Fibroblast of skin of left quadriceps (primary cell): Measurements from ENCODE around the gene NRG3.
"Not testable (repeated sequence)": the region's sequence is repeated elsewhere in the genome, so short reads cannot be mapped to it uniquely, and the experiment has no call there.

ENCODE experiments used
- DNase-seq, 2 experiments: peaks; one replicate each; pipeline ENCODE4 v3.0.0-alpha.2; 2013; ENCODE audit warnings: low read depth in 2 of 2

Gene NRG3

DNA sequence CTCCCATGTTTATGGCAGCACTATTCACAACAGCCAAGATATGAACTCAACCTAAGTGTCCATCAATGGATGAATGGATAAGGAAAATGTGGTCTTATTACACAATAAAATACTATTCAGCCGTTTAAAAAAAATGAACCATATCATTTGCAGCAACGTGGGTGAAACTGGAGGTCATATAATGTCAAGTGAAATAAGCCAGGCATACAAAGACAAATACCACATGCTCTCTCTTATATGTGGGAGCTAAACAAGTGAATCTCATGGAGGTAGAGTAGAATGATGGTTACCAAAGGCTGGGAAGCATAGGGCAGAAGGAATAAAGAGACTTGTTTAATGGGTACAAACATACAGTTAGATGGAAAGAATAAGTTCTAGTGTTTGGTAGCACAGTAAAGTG, 699.1 kb downstream of the NRG3 start:
- no peak for DNase-seq

DNA sequence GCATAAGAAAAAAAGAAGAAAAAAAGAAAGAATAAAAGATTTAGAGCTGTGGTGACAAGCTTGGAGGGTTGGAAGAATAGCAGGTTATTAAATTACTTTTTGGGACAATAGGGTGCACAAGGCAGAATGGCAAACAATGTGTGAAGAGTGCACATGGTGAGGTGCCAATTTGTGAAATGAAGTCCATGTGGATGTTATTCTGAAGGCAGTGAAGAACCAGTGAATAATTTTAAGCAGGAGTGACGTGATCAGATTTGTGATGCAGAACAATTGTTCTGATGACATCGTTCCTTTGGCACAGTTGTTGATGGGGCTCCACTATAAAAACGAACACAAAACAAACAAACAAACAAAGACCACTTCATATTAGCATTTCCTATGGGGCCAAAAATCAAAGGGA, 700.3 kb downstream of the NRG3 start:
- DNase-seq: no peak

DNA sequence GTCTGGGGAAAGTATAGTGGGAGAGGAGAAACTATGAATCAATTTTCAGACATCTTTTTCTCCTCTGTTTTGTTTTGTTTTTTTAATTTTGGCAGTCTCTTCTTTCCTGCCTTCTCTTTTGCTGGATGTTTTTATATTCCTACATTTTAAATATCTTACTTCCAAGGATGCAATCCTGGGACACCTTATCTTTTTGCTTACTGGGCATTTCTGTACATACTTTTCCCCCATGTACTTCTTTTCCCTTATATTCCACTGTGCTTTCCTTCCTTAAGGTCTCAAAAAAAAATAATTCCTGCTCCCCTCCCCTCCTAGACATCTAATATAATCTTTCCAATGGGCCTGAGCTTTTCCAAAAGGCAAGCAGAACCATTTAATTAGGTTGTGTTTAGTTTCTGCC, 701.1 kb downstream of the NRG3 start:
- DNase-seq: no peak

DNA sequence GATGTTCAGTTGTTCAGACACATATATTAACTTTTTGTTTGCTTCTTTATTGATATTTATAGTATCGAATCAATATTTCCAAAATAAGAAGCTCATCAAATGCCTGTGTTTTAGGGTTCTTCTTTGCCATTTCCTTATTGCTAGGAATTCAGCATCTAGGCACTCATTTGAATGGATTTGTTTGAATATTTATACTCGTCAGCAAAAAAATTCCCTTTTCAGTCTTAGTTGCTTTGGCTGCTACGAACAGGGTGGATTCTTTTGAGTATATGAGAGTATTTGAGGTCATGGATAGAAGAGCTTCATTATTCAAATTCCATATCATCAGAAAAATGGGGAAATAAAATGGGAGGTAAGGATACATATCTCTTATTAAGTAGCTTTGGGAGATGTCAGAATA, 706.9 kb downstream of the NRG3 start:
- no peak for DNase-seq

DNA sequence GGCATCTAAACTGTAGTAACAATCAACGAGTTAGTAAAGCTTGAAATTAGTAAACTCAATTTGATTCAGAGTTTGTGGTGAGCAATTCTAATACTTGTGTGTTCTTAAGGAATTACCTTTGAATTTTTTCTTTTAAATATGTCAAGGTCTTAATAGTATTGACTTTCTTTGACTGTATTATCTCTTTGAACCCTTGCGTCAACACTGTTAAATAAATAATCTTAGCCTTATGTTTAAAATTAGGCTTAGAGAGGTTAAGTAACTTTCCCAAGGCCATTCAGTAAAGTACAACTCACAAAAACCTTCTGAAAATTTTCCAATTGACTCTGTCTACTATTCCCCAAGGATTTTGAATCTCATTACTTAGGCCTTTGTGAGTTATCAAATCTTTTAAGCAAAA, 716.4 kb downstream of the NRG3 start:
- no peak for DNase-seq

DNA sequence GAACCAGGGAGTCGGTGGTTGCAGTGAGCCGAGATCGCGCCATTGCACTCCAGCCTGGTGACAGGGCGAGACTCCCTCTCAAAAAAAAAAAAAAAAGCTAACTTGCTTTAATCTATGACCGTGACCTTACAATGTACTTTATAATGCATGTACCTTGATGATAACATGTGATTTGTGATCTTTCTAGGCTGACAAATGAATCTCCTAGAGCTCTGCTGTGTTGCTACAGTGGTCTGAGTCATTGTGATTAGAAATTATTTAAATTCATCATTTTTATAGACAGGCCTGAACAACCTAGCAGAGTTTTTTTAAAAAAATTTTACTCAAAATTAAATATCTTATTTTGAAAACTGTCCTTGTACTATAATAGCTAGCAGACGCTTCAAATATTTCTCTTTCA, 722.8 kb downstream of the NRG3 start:
- no peak for DNase-seq

DNA sequence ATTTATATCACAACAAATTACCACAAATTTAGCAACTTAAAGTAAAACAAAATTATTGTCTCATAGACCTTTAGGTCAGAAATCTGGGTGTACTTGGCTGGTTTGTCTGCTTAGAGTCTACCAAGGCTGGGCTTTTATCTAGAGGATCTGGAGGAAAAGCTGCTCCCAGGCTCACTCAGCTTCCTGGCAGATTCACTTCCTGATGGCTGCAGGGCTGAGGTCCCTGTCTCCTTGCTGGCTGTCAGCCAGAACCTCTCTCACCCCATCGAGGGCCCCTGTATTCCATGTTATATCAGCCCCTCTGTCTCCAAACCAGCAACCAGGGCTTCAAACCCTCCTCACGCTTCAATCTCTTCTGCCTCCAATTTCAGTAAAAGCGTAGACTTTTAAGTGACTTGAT, 734.9 kb downstream of the NRG3 start:
- no peak for DNase-seq

DNA sequence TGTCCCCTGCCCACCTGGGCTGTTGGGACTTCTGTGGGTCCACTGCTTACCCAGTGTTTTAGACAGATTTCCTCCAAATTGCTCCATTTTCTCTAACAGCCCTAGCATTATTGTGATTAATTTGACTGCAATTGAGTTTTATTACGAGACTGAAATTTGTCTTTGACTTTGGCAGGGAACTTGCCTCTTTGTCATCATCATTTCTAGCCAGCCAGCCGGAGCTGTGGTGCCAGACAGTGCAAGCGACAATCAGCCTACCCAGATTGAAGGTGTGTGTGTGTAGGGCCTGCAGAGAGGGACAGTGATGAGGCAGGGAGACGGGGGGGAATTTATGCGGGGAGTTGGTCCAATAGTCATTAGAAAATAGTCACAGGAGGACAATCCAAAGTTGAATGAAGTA, 743.0 kb downstream of the NRG3 start:
- DNase-seq: no peak

DNA sequence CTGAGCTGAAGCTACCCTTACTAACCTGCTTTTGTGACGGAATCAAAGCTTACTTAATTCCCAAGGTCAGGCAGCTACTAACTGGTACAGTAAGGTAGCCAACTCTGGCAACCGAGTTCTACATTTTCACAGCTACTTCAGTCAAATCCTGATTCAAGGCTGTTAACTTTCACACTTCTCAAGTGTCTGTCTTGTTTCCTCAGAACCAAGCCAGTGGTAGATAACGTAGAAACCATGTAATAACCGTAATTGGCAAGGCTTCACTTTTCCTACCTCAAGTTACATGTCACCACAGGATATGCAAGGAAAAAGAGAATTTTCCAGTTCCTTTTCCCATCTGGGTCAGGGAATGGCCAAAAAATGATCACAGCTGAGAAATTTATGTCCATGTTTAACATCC, 746.7 kb downstream of the NRG3 start:
- no peak for DNase-seq

DNA sequence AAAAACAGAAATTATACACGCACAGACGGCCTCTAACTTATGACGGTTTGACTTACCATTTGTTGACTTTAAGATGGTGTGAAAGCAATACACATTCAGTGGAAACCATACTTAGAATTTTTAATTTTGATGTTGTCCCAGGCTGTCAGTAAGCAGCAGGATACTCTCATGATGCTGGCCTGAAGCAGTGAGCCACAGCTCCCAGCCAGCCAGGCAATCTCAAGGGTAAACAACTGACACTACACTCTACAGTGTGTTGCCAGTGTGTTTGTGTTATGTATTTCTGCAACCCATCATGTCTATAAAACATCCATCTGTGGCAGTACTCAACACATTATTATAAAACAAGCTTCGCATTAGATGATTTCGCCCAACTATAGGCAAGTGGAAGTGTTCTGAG, 747.5 kb downstream of the NRG3 start:
- no peak for DNase-seq

DNA sequence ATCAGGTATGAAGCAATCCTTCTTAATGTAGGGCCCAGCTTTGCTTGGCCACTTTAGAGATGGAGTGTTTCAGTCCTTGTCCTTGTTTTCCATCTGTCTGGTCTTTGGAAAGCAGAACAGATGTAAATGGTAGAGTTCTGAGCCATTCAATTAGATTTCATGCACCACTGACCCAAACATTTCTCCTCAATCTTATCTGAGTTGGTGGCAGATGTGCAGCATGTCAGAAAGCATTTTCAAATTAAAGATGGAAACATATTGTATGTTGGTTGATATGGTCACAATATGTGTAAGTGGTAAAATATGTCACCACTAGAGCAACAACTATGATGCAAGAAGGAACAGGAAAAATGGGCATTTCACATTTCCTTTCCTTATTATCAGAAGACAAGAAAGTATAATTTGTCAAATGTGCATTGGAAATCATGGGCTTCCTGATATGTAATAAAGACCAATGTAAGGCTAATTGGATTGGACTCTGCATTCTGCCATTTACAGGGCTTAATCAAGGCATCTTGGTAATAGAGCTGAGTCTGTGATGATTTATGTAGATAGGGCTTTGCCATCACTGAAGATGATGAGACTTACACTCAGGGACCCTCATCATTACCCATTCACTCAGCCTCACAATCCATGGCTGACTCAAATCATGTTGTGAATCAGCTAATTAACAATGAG, 750.7 kb downstream of the NRG3 start:
- no peak for DNase-seq

DNA sequence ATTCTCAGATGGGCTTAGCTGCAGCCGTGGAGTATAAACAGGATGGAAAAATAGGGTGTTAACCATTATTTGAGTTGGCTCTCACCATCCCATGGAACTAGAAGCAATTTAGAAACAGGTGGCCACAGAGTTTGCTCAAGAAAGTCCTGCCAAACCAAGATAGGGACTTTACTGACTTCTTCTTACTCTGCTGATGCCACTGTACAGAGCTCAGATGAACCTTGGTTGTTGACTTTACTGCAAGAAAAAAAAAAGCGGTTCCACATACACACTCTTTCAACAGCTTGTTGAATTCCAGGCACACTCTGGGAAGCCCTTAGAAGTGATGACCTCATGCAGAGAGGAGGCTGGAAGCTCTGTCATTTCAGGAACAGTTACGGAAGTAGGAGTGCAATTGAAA, 753.4 kb downstream of the NRG3 start:
- no peak for DNase-seq

DNA sequence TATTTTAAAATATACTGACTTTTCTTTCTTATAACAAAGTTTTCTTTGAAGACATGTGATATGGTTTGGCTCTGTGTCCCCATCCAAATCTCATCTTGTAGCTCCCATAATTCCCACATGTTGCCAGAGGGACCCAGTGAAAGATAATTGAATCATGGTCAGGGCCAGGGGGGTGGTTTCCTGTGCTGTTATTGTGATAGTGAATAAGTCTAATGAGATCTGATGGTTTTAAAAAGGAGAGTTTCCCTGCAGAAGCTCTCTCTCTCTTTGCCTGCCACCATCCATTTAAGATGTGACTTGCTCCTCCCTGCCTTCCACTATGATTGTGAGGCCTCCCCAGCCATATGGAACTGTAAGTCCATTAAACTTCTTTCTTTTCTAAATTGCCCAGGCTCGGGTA, 768.1 kb downstream of the NRG3 start:
- DNase-seq: no peak

DNA sequence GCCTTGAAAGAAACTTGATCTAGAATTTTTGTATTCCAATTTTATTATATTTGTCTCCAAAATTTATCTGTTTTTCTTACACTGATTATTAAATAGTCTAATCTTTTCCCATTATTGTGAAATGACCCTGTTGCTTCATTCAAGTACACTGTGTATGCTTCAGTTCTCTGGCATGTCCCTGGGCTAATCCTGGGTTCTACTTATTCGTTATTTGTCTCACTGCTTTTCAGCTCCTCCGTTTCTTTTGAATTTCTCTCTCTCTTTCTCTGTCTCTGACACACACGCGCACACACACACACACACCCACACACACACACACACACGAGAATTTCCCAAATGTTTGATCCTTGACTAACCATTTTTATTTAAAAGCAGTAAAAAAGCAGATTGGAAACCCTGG, 768.6 kb downstream of the NRG3 start:
- DNase-seq: no peak

DNA sequence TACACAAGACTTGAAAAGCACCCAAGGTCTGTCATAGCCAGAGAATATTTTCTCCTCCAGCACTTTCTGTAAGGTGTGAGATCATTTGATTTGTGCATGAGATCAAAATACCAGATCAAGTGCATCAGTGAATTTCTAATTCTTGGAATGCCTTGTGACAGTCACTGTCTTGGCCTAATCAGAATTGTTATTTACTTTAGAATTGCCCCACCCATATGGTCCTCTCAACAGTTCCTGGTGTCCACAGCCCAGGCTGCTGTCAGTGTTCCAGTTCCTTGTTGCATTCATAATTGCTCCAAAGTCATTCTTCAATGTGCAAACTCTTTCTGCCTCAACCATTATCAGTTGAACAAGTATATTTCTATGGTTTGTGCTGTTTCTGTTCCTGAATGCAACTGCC, 770.2 kb downstream of the NRG3 start:
- DNase-seq: no peak

DNA sequence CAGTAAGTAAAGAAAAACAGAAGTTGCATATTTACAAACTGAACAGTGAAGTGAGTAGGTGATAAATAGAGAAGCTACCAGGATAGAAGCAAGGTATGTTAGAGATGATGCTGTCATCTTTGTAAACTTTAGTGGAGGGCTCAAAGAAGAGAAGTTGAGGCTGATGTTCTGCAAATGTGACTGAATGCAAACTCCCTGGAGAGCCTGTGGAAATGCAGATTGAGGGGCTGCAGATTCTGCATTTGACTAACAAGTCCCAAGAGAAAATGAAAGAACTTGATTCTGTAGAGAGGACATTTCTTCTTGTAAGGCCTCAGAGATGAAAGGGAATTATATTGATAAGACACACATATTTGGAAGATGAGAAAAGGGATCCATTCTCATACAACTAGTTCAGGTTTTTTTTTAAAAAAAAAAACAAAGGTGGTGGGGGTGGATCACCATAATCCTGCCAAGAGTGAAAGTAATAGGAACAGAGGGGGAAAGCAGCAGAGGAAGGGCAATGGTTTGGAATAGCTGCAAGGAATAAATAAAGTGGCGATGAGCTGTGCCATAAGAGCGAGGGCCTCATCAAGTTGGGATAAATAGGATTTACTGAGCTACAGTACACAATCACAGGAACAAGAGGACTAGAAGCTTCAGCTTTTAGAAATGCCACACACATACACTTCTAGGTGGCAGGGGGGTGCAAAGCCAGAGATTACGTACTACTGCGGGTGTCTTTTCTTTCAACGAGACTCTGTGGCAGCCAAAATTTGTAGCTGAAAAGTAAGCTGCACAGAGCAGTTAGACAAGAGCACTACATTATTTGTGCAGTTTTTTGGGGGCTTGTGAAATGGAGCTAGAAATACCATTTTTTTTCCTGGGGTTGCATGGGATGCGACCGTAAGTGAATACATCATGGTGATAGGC, 778.5 kb downstream of the NRG3 start:
- no peak for DNase-seq

DNA sequence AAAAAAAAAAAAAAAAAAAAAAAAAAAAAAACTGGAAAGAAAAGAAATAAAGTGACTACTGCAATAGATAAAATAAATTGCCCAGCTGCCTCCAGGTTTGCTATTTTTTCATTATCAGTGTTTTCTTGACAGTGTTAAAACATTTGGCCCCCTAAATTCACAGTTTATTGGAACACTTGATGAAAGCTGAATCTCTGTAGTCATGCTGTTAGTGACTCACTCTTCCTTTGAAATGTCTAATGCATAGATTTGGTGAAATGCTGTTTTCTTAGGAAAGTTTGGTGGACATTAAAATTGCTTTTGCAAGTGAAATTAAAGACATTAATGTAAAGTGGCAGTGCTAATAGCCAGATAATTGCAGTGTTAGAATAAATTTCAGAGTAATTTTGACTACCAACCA, 785.2 kb downstream of the NRG3 start:
- DNase-seq: peak in 1 of 2 experiments; percentile 8

DNA sequence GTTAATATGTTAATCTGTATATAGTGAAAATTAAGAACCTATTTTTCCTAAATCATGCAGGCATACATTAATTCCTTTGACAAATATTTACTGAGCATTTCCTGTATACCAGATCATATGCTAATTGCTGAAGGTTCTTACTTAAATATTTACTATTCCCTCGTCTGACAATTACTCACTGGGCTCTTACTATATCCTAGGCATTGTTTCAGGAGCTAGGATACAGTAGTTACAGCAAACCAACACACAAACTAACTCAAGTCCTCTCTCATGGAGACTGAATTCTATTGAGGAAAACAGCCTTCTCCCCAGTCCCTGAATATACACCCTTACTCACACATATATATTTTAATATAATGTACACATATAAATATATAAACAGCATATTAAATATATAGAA, 786.0 kb downstream of the NRG3 start:
- DNase-seq: no peak

DNA sequence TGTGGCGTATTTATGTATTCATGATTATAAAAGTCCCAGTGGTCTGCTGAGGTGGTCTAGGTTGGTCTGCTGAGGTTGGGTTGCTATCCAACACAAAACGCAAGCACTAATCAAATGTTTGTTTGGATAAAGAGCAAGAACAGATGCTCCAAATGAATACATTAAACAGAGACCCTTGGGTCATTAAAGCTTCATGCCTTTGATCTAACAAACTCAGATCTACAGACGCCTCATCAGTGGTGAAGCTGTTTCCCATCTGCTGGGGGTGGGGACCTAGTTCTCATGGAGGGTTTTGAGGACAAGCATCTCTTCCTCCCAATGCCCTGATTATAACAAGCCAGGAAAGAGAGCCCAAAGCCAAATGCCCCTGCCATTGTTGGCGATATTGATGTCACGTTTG, 786.7 kb downstream of the NRG3 start:
- DNase-seq: no peak

DNA sequence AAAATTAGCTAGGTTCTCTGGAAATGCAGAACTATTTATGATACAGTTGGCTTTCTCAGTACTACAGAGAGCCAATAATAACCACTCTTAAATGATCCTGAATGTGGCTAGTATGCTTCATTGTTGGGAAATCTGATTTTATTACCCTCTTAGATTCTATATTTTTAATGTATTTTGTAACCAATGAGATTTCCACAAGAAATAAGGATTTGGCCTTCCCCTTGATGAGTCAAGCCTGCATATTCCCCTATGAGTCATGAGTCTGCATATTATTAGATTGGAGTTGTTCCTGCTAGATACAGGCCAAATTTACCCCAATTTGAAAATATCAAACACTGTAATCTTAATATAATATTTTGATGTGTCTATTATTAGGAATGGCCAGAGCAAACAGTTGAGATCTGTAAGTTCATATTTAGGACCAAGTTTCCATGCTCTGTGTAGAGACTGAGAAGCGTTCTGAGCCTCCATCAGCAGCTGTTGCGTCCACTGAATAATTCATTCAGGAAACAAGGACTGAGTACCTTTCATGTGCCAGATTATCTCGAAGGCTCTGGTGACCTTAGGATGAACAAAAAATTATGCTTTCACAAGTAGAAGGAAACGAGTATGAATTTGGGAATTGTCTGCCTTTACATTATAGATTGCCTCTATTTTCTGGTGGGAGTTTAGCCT, 793.4 kb downstream of the NRG3 start:
- peak; percentile 84 to 88 for DNase-seq

DNA sequence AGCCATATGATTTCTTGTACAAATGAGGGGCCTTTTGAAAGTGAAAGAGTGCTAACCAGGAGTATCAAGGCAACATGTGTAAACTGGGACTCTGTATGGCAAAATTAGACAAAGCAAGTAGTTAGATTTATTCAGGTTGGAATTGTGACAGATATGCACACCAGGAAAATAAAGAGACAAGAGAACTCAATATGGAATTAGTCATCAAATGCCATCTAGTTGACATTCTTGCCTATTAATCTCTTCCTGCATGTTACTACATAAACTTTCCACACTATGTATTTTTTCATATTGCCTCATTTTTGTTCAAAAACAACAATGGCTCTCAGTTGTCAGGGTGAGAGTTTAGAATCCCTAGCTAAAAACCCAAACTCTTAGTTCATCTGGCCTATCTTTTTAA, 799.0 kb downstream of the NRG3 start:
- DNase-seq: peak; percentile 24 to 28

DNA sequence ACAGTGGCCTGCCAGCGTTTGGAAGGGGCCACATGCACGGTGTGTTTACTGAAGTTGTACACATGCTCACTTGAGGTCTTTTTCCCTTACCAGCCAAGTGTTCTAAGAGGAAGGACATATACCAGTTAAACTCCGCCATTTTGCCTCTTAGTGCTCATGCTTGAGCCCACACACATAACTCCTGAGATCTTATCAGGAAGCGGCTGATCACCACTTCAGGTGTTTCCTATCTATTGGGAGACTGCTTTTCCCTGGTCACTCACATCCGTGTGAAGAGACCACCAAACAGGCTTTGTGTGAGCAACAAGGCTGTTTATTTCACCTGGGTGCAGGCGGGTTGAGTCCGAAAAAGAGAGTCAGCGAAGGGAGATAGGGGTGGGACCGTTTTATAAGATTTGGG, 802.9 kb downstream of the NRG3 start:
- not testable (repeated sequence) for DNase-seq

DNA sequence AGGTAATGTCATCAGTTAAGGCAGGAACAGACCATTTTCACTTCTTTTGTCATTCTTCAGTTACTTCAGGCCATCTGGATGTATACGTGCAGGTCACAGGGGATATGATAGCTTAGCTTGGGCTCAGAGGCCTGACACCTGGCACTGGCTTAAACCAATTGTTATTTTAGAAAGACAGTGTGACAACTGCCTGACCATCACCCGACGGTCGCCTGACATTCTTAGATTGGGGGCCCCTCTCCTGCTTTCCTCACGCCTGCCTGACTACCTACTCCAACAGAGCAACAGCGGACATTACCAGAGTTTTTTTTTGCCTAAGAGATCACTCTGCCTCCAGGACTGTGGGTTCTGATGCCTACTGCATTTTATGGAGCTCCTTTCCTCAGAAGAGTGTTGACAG, 803.5 kb downstream of the NRG3 start:
- not testable (repeated sequence) for DNase-seq
